SKM-1 treated with dmso at 0.1 percent for 144 hours (cell line): ENCODE data around the gene SYNPO2.

Experiments used
- DNase-seq: peaks from one replicate; lab custom pipeline; 2025; ENCODE audit not compliant: unreplicated experiment; lab: John Stamatoyannopoulos, UW

SYNPO2 gene

GRCh38 chr4:118927974-118928373 is 39.3 kb downstream of the SYNPO2 start:
- DNase-seq = no peak

- DNase-seq = no peak
These were observed 41.6 kb downstream of the SYNPO2 start for GRCh38 chr4:118930255-118930654.

GRCh38 chr4:118931786-118932185 is 43.1 kb downstream of the SYNPO2 start:
- DNase-seq = no peak

- DNase-seq = peak; percentile 78
These were observed 47.2 kb downstream of the SYNPO2 start for GRCh38 chr4:118935819-118936218.

- no peak for DNase-seq
These were observed 47.8 kb downstream of the SYNPO2 start for GRCh38 chr4:118936406-118936805.

- DNase-seq = no peak
These were observed 50.6 kb downstream of the SYNPO2 start for GRCh38 chr4:118939169-118939783.

- no peak for DNase-seq
These were observed 52.5 kb downstream of the SYNPO2 start for GRCh38 chr4:118941149-118941548.

GRCh38 chr4:118941799-118942198 is 53.1 kb downstream of the SYNPO2 start:
- no peak for DNase-seq

GRCh38 chr4:118942465-118942864 is 53.8 kb downstream of the SYNPO2 start:
- DNase-seq = no peak

- no peak for DNase-seq
These were observed 58.4 kb downstream of the SYNPO2 start for GRCh38 chr4:118947095-118947494.

- no peak for DNase-seq
These were observed 60.0 kb downstream of the SYNPO2 start for GRCh38 chr4:118948545-118949144.

GRCh38 chr4:118950224-118950623 is 61.6 kb downstream of the SYNPO2 start:
- DNase-seq = no peak

- no peak for DNase-seq
These were observed 62.4 kb downstream of the SYNPO2 start for GRCh38 chr4:118950929-118951570.

- no peak for DNase-seq
These were observed 64.6 kb downstream of the SYNPO2 start for GRCh38 chr4:118953276-118953675.

GRCh38 chr4:118954246-118954645 is 65.6 kb downstream of the SYNPO2 start:
- no peak for DNase-seq

GRCh38 chr4:118955515-118955914 is 66.9 kb downstream of the SYNPO2 start:
- DNase-seq = no peak

GRCh38 chr4:118957722-118958445 is 69.2 kb downstream of the SYNPO2 start:
- DNase-seq = no peak

- DNase-seq = no peak
These were observed 73.9 kb downstream of the SYNPO2 start for GRCh38 chr4:118962540-118962939.

GRCh38 chr4:118964891-118965411 is 76.3 kb downstream of the SYNPO2 start:
- peak; percentile 9 for DNase-seq

GRCh38 chr4:118967393-118967792 is 78.7 kb downstream of the SYNPO2 start:
- no peak for DNase-seq

GRCh38 chr4:118968005-118968404 is 79.4 kb downstream of the SYNPO2 start:
- peak; percentile 97 for DNase-seq

- no peak for DNase-seq
These were observed 80.2 kb downstream of the SYNPO2 start for GRCh38 chr4:118968813-118969212.
